COLO829 (cell line): ENCODE results near the gene OR5C1.
"Not testable (repeated sequence)": the region's sequence is repeated elsewhere in the genome, so short reads cannot be mapped to it uniquely, and the experiment has no call there.

Experiments used
- DNase-seq: peaks from one replicate; pipeline ENCODE4 v3.0.0; 2012; ENCODE audit warnings: low spot score

The OR5C1 gene

DNA sequence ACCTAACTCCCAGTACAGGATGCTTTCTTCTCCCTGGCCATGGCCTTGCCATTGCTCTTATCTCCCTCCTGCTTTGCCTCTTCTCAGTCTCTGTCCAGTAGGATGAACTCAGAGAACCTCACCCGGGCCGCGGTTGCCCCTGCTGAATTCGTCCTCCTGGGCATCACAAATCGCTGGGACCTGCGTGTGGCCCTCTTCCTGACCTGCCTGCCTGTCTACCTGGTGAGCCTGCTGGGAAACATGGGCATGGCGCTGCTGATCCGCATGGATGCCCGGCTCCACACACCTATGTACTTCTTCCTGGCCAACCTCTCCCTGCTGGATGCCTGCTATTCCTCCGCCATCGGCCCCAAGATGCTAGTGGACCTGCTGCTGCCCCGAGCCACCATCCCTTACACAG, at the start of gene OR5C1:
TSS of gene OR5C1 (plus strand) at position 103 of the 400 bp plus-strand sequence. CDS start at position 103, 0 bp downstream.
- no peak for DNase-seq

DNA sequence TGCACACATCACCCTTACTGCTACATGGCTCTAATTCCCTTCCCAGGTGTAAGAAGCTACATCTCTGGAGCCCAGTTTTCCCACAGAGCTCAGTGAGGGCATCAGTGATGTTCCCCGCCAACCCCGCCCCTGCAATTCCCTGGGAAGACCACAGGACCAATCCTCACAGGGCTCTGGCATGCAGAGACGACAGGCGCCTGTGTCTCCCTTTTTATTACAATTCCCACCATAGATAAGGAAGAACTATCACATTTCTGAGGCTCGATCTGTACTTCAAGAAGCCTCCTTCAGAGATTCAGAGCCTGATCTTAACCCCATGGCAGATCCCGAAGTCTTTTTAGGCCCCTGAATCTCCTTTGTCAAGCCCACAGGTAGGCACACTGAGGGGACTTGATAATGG, 46.7 kb upstream of the OR5C1 start, which contains the start of gene OR1L6:
TSS of gene OR1L6 (plus strand) at position 301 of the 400 bp plus-strand sequence. CDS start 7,545 bp downstream, outside the sequence.
- no peak for DNase-seq

DNA sequence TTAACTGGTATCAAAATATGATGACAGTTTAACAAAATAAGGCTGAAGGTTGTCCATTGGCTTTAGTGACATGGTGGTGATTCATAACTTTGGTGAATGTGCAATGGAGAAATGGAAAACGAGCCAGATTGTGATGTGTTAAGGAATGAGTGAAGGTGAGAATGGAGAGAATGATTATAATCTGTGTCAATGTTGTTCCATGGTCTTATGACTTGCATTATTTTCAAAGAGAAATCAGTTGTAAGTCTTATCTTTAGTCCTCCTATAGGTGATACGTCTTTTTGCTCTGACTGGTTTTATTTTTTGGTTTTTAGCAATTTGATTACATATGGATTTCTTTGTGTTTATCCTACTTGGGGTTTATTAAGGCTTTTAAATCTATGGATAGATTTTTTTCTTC, 33.9 kb upstream of the OR5C1 start:
- no peak for DNase-seq

DNA sequence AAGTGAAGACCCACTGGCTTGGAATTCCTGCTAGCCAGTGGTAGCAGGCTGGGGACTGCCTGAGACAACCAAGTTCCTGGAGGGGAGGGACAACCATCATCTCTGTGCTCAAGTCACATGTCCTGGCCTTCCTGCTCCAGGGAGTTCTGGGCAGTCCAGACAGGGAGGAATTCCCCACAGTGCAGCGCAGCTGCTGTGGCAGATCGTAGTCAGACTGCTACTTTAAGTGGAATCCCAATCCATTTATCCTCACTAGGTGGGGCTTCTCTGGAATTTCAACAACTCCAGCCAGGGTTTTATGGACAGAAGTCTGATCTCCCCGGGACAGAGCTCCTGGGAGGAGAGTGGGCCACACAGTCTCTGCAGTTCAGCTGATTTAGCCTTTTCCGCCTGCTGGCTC, 20.9 kb upstream of the OR5C1 start:
- DNase-seq, result no peak

DNA sequence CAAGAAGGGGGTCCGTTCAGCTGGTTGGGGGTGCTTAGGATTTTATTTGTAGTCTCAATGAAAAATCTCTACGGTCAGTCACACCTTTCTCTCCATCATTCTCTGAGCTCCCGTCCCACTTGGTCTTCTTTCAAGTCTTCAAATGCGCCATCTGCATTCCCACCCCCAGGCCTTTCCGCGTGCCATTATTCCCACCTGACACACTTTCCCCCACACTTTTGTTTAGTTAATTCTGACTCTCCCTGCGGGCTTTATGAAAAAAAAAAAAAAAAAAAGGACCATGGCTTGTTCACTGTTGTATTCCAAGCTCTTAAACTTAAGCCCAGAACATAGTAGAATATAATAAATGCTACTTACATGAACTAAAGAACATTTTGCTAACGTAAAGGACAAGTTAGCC, 11.7 kb upstream of the OR5C1 start:
- no peak for DNase-seq

DNA sequence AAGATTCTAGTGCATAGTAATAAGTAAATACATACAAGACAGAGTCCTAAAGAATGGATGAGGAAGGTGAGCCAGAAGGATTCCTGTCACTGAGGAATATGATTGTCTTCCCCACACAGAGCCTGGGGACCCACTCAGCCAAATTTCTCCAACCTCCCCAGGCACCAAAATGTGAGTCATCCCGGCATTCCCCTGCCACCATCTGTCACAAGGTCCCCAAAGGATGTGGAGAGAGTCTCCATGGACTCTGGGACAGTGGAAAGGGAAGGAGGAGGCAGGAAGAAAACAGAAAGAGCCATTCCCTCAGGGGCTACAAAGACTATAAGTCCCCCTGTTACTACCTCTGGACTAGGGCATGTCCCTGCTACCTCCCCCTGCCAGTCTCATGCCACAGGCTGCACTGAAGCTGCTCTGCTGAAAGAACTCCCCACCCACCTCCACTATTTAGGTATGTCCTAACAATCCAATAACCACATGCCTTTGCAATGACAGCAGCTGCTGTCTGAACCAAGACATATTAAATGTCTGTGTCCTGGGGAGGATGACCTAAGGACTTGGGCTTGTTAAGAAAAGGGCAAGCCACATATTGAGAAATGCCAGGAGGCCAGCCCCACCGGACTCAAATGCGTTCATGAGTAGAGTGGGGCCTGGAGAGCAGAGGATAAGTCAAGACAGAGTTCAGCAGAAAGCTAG, 10.7 kb upstream of the OR5C1 start:
- no peak for DNase-seq

DNA sequence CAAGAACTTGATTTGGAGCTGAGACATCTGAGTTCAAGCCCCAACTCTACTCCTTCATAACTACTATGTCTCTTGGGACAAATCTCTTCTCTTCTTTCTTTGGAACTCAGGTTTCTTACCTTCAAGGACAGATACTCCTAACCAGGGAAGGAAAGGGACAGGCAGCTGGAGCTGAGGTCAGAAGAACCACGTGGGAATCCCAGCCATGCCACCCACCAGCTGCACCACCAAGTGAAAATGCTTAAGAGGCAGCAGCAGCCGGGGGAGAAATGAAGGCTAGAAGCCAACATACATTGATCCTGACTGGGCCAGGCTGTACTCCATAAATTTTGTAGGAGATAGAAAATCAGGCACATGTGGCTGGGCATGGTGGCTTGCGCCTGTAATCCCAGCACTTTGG, 9.6 kb upstream of the OR5C1 start:
- DNase-seq, result no peak

DNA sequence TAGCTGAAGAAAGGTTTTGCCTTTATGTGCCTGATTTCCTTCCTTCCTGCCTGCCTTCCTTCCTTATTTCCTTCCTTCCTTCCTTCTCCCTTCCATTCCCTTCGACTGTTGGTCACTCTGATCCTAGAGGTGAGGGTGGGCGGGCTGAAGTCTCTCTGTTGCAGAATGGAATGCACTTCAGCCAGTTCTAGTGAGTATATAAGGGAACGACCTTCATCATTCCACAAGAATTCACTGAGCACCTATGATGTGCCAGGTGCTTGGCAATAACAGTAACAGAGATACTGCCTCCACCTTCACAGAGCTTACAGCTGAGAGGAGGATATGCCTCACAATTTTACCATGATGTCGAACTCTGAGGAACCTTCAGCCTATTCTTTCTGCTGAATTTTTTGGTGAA, 8.7 kb upstream of the OR5C1 start:
- no peak for DNase-seq

DNA sequence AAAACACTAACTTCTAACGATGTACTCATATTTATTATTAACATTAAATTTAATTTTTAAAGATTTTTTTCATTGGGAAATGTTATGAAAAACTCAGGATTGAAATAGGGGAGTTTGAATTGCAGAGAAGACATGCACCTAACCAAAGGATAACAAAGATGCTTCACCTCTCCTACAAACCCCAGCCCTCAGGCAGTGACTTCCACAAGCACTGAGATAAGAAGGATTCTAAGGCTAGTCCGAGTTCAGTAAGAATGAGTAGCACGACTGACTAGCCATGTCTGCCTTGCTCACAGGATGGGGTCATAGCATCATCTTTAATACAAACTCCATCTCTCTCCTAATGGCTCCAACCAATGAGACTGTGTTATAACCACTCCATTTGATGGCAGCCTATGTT, 7.1 kb upstream of the OR5C1 start:
- no peak for DNase-seq

DNA sequence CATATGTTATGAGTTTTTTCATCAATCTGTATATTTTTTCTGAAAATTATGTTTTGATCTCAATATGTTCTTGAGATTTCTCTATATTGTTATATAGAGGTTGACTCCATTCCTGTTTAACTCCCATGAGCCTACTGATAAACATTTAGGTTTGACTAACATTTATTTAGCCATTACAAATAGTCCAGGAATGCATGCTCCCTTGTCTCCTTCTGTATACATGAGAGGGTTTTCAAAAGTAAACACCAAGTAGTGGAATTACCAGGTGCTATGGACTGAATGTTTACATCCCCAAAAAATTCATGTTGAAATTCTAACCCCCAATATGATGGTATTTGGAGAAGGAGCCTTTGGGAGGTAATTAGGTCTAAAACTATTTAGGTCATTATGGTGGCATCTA, 3.5 kb upstream of the OR5C1 start:
- DNase-seq, result no peak

DNA sequence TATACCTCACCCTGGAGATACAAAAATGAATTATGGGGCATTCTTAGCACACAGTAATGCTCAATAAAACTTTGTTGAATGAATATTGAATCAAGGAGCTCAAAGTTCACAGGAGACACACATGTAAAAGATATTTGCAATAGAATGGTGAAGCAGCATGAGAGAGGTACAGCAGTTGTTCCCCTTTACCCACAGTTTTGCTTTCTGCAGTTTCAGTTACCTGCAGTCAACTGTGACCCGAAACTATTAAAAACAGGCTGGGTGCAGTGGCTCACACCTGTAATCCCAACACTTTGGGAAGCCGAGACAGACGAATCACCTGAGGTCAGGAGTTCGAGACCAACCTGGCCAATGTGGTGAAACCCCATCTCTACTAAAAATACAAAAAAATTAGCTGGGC, 2.4 kb upstream of the OR5C1 start:
- DNase-seq, result no peak

DNA sequence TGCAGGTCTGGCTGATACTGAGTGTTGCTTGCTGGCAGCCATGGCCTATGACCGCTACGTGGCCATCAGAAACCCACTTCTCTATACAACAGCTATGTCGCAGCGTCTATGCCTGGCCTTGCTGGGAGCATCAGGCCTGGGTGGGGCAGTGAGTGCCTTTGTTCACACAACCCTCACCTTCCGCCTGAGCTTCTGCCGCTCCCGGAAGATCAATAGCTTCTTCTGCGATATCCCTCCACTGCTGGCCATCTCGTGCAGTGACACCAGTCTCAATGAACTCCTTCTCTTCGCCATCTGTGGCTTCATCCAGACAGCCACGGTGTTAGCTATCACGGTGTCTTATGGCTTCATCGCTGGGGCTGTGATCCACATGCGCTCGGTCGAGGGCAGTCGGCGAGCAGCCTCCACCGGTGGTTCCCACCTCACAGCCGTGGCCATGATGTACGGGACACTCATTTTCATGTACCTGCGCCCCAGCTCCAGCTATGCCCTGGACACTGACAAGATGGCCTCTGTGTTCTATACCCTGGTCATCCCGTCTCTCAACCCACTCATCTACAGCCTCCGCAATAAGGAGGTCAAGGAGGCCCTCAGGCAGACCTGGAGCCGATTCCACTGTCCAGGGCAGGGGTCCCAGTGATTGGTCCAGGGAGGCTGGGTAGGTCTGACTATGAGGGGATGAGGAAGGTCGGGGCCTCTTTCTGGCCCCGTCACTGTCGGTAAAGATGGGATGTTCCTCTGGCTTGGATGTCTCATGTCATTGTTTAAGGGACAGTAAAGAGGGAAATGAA, 718 bp downstream of the OR5C1 start:
- no peak for DNase-seq

DNA sequence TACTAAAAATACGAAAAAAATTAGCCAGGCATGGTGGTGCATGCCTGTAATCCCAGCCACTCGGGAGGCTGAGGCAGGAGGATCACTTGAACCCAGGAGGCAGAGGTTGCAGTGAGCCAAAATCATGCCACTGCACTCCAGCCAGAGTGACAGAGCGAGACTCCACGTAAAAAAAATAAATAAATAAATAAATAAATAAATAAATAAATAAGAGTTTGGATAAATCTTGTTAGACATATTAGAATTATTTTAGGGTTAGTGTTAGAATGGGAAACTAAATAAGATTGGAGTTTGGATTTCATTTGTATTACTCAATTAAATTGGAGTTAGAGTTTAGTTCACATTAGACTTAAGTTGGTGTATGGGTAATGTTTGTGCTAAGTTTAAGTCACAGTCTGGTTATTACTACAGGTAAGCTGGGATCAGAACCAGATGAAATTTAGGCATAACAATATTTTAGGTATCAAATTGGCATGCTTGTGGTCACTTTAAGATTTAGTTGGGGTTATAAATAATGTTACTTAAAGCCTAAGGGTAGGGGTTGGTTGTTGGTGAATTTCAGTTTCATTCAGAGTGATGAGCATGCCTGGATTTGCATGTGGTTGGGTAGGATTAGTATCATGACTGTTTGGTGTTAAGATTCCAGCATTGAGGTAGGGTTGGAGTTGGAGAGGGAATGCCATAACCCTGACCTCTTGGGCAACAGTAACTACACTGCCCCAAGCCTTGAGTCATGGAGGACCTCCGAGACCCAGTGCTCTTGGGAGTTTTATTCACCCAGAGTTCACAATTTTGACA, 3.3 kb downstream of the OR5C1 start:
- DNase-seq, result no peak

DNA sequence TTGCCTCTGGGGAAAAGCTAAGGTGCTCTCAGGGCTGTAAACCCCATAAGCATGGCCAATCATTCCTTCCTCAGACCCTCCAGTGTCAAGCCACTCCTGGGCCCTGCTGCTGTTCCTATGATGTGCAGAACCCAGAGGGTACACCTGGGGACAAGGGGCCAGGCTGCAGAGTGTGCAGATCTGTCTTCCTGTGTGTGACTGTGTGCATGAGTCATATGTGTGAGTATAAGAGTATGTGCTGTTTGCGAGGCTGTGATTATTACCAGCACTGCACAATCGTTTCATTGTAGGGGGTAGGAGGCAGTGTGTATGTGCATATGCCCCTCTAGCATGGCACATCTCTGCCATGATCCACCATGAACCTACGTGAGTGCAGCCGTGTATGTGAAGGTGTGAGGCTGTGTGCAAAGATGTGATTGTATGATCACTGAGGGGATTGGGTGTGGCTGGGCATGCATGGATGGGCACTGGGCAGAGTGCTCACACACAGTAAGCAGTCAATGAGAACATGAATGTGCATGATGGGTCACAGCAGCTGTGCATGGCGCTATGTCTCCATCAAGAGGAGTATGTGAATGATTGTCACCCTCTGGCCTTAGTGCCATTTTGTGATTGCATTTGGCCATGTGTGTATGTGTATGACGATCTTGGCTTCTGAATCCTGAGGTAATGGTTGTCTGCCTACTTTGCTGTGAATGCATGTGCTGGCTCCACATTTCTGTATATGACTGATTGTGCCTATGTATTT, 8.8 kb downstream of the OR5C1 start:
- DNase-seq, result peak; percentile 49

DNA sequence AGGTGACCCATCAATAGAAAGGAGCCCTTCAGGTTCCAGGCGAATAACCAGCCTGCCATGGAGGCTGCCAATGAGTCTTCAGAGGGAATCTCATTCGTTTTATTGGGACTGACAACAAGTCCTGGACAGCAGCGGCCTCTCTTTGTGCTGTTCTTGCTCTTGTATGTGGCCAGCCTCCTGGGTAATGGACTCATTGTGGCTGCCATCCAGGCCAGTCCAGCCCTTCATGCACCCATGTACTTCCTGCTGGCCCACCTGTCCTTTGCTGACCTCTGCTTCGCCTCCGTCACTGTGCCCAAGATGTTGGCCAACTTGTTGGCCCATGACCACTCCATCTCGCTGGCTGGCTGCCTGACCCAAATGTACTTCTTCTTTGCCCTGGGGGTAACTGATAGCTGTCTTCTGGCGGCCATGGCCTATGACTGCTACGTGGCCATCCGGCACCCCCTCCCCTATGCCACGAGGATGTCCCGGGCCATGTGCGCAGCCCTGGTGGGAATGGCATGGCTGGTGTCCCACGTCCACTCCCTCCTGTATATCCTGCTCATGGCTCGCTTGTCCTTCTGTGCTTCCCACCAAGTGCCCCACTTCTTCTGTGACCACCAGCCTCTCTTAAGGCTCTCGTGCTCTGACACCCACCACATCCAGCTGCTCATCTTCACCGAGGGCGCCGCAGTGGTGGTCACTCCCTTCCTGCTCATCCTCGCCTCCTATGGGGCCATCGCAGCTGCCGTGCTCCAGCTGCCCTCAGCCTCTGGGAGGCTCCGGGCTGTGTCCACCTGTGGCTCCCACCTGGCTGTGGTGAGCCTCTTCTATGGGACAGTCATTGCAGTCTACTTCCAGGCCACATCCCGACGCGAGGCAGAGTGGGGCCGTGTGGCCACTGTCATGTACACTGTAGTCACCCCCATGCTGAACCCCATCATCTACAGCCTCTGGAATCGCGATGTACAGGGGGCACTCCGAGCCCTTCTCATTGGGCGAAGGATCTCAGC, 11.6 kb downstream of the OR5C1 start, which contains the start of gene OR1K1:
TSS of gene OR1K1 (plus strand) at position 58 of the 995 bp plus-strand sequence. CDS start at position 58, 0 bp downstream.
- DNase-seq, result no peak

DNA sequence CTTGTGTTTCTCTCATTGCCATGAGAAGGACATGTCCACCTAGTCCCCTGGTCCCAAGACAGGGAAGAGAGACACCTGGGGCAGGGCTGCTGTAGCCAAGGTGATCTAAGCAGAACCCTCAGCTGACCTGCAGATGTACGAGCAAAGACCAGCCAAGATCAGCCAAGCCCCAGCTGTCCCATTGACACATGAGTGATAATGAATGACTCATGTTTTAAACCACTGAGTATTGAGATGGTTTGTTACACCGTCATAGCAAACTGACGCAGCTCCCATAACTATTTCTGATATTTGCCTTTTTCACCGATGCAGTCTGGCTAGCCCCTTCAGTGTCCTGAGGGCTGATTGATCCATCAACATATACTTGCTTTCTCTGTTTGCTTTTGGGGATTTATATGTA, 17.9 kb downstream of the OR5C1 start:
- no peak for DNase-seq

DNA sequence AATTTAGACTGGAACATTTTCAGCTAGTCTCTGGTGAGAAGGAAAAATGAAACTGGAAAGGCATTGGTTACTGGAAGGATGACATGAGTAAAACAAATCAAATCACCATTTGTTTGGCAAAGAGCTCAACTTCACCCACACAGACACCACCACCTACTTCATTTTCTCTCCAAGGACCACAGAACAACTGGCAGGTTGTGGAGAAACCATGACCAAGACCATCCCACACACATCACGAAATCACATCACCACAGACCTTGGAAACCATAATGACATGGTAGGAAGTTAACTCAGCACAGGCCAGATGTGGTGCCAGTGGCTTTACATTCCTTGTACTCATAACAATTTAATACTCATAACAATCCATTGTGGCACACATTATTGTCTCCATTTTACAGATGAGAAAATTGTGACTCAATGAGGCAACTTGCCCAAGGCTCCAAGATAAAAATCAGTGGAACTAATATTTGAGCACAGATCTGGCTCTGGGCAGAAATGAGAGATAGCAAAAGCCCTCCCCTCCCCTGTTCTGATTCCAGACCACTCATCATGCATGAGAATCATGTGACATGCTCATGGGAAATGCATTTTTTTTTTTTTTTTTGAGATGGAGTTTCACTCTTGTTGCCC, 18.7 kb downstream of the OR5C1 start:
- DNase-seq, result no peak

DNA sequence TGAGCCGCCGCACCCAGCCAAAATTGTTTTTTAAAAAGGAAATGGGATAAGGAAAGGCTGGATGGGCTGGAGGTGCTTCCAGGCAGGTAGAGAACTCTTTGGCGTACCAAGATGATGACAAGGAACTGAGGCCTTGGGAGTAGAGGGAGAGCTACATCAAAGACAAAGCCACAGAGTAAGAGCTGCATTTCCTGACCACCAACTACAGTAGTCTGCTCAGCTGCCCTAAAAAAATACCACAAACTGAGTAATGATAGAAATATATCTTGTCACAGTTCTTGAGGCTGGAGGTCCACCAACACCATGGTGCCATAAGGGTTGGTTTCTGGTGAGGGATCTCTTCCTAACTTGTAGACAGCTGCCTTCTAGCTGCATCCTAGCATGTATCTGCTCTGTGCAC, 19.4 kb downstream of the OR5C1 start:
- no peak for DNase-seq

DNA sequence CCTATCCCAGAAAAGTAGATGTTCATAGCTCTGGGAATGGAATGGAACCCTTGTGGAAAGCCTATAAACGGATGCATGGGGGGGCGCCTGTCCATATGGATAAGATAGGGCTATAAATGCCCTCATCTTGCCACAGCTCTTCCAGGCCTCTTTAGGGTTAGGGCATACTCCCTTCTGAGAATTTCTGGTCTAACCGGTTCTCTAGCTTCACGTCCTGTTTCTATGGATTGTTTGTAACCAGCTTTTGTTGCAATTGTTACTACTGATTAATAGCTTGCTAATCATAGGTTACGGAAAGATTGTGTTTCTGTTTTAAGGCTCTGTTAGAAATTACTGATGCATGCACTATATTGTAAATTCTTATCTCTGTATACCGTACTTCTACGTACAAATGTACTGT, 20.5 kb downstream of the OR5C1 start:
- not testable (repeated sequence) for DNase-seq

DNA sequence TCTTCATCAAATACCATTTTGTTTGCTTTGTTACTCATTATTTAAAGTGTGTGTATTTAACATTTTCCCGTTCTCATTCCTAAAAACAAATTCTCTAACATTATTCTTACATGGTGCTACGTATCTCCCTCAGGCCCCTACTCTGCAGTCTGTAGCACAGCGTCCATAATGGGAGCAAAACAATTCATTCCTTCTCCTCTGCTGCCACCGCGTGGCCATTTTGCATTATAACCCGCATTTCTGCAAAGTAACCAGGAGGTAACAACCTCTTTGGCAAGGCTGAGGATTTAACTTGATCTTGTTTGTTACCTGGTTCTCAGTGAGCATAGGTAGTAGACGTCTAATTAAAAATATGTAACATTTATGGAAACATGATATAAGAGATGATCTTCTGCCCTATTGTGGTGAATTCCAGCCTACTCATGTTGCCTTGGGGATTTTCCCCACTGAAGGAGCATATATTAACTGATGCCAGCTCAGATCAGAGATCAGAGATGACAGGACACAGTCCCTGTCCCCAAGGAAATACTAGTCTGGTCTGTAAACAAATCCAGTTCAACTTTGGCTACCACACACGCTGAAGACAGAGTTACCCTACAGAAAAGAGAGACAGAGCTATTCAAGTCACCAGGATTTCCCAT, 21.7 kb downstream of the OR5C1 start:
- DNase-seq, result peak; percentile 85
